Chondrocyte (in vitro differentiated cells): ENCODE measurements around the gene MS4A14. TPM values are rescaled to one million over a fixed set of nuclear protein-coding genes. Genes with fewer than 3 reads are reported as not detected.
"Not testable (repeated sequence)": the region's sequence is repeated elsewhere in the genome, so short reads cannot be mapped to it uniquely, and the experiment has no call there.

ENCODE experiments used
- DNase-seq: peaks from one replicate; pipeline ENCODE4 v3.0.0; 2021; ENCODE audit warnings: mixed read lengths, low spot score
- H3K27ac Mint-ChIP-seq: one replicate; pipeline ENCODE4 v1.8.0; 2021; ENCODE audit warnings: mild to moderate bottlenecking, moderate library complexity, mixed read lengths; ENCODE audit not compliant: unreplicated experiment
- H3K27me3 Mint-ChIP-seq: 2 replicates; pipeline ENCODE4 v1.8.0; 2021; ENCODE audit warnings: low read depth, mixed read lengths
- H3K36me3 Mint-ChIP-seq: 2 replicates; pipeline ENCODE4 v1.8.0; 2021; ENCODE audit warnings: low read depth, mixed read lengths
- H3K4me1 Mint-ChIP-seq: 2 replicates; pipeline ENCODE4 v1.8.0; 2021; ENCODE audit warnings: low read depth, mild to moderate bottlenecking, mixed read lengths
- H3K4me3 Mint-ChIP-seq: one replicate; pipeline ENCODE4 v1.8.0; 2021; ENCODE audit warnings: mild to moderate bottlenecking, moderate library complexity, mixed read lengths; ENCODE audit not compliant: unreplicated experiment
- H3K9me3 Mint-ChIP-seq: 2 replicates; pipeline ENCODE4 v1.8.0; 2021; ENCODE audit warnings: low read depth, mixed read lengths
- CTCF ChIP-seq: fragments of 200-600 bp; sonication (generic); IDR thresholded peaks from 2 replicates; pipeline ENCODE4 v1.5.0; 2021; ENCODE audit warnings: antibody characterized with exemption, mild to moderate bottlenecking, moderate library complexity
- total RNA-seq: library from RNA; stranded (reverse); gene quantifications from 3 replicates; pipeline ENCODE4 v1.2.1, GENCODE V29; 2021

The MS4A14 gene
- total RNA-seq, 1 donor from 2014 or later = not detected

GRCh38 chr11:60431251-60431650 is 35.0 kb downstream of the MS4A14 start:
- no peak overlapping the region for H3K27ac Mint-ChIP-seq

GRCh38 chr11:60433401-60433800 is 37.1 kb downstream of the MS4A14 start:
- H3K9me3 Mint-ChIP-seq = no peaks in the 10 kb centered on the region
- no peak for DNase-seq
- no peak overlapping the region for H3K4me3 Mint-ChIP-seq
- H3K36me3 Mint-ChIP-seq = no peaks in the 10 kb centered on the region
- H3K27me3 Mint-ChIP-seq = peaks cover 15% of the 10 kb centered on the region
- H3K27ac Mint-ChIP-seq = no peak overlapping the region
- no peaks in the 10 kb centered on the region for H3K4me1 Mint-ChIP-seq
- no peak for TF ChIP-seq CTCF

More at GRCh38 chr11:60431251-60431650, 35.0 kb downstream of the MS4A14 start:
- peaks cover 18% of the 10 kb centered on the region for H3K27me3 Mint-ChIP-seq
- no peaks in the 10 kb centered on the region for H3K4me1 Mint-ChIP-seq
- DNase-seq = no peak
- H3K9me3 Mint-ChIP-seq = no peaks in the 10 kb centered on the region
- no peaks in the 10 kb centered on the region for H3K36me3 Mint-ChIP-seq
- H3K4me3 Mint-ChIP-seq = no peak overlapping the region
- TF ChIP-seq CTCF = no peak

GRCh38 chr11:60447070-60447469 is 50.8 kb downstream of the MS4A14 start:
- no peaks in the 10 kb centered on the region for H3K4me1 Mint-ChIP-seq
- no peak for DNase-seq
- no peaks in the 10 kb centered on the region for H3K36me3 Mint-ChIP-seq
- H3K9me3 Mint-ChIP-seq = no peaks in the 10 kb centered on the region
- no peak overlapping the region for H3K4me3 Mint-ChIP-seq
- TF ChIP-seq CTCF = no peak
- peaks cover 5% of the 10 kb centered on the region for H3K27me3 Mint-ChIP-seq
- H3K27ac Mint-ChIP-seq = no peak overlapping the region

DNA sequence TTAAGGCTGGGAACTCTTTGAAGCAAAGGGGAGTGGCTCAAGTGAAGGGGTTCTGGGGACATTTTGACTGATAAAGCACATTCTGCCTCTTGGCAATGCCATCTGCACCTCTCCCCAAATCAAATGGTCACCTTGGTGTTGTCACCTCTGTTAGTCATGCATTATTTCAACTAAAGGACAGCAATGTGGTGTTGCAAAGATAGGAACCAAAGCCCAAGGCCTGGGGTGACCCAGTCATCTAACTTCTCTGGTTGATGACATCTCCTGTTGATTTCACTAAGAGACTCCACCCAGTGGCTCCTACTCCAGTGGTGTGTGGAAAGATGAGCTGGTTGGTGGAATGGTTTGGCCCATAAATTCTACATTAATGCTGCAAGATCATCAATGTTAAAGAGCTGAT is 51.6 kb downstream of the MS4A14 start:
- peaks cover 5% of the 10 kb centered on the region for H3K27me3 Mint-ChIP-seq
- no peak overlapping the region for H3K4me3 Mint-ChIP-seq
- no peak for DNase-seq
- no peak overlapping the region for H3K27ac Mint-ChIP-seq
- H3K4me1 Mint-ChIP-seq = no peaks in the 10 kb centered on the region
- H3K9me3 Mint-ChIP-seq = no peaks in the 10 kb centered on the region
- H3K36me3 Mint-ChIP-seq = no peaks in the 10 kb centered on the region
- TF ChIP-seq CTCF = no peak

DNA sequence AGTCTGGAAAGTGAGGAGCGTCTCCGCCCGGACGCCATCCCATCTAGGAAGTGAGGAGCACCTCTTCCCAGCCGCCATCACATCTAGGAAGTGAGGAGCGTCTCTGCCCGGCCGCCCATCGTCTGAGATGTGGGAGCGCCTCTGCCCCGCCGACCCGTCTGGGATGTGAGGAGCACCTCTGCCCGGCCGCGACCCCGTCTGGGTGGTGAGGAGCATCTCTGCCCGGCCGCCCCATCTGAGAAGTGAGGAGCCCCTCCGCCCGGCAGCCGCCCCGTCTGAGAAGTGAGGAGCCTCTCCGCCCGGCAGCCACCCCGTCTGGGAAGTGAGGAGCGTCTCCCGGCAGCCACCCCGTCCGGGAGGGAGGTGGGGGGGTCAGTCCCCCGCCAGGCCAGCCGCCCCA is 54.9 kb downstream of the MS4A14 start:
- H3K27me3 Mint-ChIP-seq, H3K36me3 Mint-ChIP-seq, DNase-seq, H3K4me1 Mint-ChIP-seq, H3K4me3 Mint-ChIP-seq, H3K9me3 Mint-ChIP-seq, H3K27ac Mint-ChIP-seq: not testable (repeated sequence)

DNA sequence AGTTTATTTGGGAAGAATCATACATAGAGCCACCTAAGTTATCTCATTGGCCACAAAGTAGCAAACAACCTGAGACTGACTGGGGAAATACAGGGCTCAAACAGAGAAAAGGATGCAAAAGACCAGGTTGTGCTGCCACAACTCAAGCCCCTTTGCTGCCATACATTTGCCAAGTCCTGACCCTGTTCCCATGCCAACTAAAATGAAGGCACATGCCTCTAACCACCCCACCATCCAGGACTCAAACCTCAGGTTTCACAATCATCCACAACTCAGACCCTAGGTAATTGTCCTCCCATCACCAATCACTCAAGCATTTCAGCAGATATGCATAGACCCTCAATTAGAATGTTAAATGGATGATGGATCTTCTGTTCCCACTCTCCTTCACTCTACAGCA is 58.0 kb downstream of the MS4A14 start:
- no peak for TF ChIP-seq CTCF
- DNase-seq = no peak
- Mint-ChIP-seq H3K9me3 (no peaks in the 10 kb centered on the region), H3K4me1 (no peaks in the 10 kb centered on the region), H3K27ac (no peak overlapping the region), H3K4me3 (no peak overlapping the region), H3K36me3 (no peaks in the 10 kb centered on the region), H3K27me3 (peaks cover 12% of the 10 kb centered on the region)
